Midbrain (tissue), 1 donor: Measurements from ENCODE around the gene ALDH1A3.

Experiments
- DNase-seq: peaks from one replicate; lab custom pipeline; 2025; lab: John Stamatoyannopoulos, UW

Gene ALDH1A3

DNA sequence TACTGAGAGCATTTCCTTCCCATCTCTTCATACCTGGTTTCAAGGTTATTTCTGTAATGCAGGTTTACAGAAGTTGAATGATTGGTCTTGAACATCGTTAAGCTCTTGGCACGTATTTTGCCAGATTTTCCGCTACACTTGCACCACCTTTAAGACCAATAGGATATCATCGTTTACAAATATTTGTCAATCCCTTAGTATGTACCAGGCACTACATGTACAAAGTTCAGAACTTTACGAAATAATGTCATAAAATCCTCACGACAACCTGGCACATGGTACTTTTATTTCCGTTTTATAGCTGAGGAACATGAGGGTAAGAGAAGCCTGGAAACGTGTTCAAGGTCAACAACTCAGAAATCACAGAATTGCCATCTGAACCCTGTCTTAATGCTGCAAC lies 45.8 kb downstream of the ALDH1A3 start:
- DNase-seq = no peak

DNA sequence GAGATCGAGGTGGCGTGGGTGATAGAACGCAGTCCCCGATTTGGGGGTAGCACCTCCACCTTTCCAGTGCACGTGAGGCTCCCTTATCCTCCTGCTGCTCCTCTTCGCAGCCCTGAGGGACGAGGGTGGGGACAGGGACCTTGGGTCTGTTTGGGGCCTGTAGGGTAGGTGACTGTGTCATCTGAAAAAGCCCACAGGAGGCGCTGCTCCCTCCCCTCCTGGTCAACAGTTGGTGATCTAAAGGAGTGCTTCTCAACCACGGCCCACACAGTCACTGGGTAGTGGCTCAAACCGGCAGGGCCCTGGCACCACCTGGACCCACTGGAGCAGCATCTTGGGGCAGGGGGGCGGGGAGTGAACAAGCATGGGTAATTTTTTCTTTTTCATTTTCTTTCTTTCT lies 46.6 kb downstream of the ALDH1A3 start:
- DNase-seq = no peak

DNA sequence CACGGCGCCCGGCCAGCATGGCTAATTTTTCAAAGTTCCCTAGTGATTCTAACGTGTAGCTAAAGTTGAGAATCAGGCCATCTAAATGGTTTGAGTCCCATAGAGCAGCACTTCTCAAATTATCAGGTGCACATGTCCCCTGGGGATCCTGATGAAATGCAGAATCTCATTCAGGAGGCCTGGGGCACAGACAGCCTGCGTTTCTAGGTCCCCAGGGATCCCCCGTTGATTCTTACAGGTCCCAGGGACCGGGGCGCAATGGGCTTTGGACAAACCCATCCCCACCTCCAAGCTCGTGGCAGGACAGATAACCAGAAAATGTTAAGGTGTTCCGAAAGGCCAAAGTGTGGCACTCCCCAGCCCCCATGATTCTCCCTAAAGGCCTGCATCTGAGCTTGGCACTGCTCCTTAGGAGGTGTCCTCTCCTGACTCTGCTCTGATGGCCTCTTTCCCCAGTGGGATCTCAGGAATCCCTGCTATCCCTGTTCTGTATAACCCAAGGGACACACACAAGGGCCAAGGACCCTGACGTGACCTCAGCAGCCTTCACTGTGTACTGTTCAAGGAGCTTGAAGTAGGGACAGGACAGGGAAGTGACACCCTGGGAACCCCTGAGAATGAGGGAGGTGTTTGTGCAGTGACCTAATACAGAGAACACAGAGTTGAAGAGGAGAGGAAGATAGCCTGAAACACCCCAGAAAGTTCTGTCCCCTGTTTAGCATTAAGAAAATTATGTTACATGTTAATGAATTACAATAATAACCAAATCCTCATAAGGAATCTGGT lies 47.5 kb downstream of the ALDH1A3 start:
- no peak for DNase-seq

DNA sequence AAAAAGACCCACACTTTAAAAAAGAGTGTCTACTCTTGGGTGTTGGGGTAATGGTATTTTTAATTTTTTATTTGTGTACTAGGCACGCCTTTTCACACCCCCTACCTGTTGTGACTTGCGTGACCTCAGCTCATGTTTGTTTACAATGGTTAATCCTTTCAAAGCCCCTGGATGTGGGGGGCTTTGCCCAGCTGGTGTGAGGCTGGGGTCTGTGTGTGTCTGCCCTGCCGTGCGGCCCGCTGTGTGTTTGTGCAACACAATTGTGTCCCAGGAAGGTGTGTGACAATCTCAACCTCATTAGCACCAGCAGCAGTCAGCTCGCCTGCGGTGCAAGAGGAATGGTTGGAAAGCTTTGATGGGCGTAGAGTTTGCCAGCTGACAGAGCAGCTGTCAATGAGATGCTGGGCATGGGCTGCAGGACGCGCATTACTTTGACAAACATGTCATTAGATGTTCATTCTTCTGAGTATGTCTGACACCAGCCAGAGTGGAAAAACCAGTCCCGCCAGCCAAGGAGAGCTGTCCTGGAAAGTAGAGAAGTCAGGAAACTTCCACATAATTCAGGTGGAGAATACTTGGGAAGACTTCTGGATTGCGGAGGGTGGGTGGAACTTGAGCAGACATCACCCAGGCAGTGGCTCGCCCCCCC lies 49.1 kb downstream of the ALDH1A3 start:
- no peak for DNase-seq

DNA sequence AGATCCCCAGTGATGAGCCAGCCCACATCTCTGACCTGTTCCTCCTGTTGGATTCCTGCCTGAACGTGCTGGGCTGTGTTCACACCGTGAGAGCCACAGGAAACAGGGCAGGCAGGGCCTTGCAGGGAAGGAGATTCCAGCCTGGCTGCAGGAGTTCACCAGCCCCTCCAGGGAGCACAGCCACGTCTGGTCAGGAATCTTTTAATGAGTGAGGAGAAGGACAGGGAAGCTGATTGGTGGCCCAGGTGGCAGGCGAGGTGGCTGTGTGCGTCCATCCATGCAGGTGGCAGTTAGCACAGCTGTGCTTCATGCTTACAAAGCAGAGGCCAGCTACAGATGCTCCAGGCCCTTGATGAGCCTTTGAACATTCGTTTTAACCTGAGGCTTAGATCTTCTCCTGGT lies 50.0 kb downstream of the ALDH1A3 start:
- no peak for DNase-seq

DNA sequence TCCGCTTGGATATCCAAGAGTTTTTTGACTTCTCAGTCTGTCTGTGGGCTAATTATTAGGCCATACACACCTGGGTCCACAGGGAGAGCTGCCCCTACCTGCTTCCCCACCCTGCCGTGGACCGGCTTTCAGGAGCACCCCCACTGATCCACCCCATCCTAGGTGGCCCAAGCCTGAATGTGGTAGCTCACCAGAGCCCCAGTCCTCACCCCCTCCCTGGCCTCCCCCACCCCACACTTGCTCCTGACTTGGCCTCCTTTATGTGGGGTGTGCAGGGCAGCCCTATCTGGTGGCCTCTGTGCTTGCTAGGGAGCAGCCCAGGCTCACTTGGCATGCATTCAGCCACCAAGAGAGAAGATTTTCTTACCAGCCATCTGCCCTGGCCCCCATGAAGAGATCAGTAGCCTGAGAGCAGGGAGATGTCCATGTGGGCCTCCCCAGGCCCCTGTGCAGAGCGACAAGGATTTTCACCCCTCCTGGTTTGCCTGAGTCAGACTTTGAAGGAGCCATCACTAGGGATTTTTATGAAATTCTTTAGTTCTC lies 50.7 kb downstream of the ALDH1A3 start:
- DNase-seq = no peak

DNA sequence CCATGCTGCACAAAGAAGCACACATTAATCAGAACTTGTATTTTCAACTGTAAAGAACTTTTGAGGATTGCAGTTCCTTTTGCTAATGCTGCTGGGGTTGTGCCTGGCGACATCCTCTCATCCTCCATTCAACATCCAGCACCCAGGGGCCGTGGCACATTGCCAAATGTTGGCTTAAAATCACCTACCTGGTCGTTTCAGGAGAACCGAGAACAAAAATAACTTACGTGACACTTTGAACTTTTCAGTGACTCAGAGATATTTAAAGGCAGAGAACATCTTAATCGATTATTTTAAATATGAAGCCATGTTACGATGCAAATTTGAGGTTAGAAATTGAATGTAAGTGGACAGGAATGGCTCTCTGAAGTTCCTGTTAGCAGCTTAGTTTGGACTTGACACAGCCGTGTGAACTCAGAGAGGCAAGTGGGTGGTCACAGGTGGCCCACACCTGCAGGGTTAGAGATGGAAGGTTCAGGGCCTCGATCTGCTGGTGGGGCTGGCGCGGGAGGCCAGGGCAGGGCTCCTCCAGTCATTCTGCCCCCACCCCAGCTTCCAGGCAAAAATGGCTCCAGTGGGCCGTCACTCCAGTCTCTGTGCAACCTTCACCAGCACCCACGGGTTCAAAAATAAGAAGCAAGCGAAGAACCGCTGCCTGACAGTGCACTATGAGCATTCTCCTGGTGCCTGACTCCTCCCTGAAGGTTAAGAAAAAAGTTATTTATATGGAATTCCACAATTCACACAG lies 51.7 kb downstream of the ALDH1A3 start:
- DNase-seq = no peak

DNA sequence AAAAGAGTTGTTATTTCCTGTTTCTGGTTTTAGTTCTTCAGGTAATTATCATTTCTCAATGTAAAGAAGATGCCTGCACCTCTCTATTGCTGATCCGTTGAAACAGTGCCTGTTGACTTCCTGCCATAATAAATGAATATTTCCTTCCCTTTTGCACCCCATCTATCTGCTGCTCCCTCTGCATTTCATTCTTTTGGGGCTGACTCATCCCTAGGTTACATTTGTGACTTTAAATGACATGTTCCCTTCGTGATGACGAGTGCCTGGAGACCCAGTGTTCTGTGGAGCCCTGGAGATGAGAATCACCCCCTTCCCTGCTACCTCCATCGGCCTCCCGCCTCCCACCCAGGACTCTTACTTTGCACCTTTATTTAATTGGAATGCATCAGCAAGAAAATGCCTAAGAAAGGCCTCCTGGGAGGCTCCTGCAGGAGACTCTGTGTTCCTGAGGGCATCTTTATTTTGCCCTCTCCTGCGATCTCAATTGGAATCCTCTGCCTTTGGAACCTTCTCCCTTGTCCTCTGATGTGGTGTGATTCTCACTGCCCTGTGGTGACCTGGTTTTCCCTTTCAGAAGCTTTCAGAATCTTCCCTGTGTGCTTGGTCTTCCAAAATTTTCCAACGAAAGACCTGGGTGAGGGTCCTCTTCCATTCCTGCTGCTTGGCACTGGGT lies 53.2 kb downstream of the ALDH1A3 start:
- DNase-seq = no peak

DNA sequence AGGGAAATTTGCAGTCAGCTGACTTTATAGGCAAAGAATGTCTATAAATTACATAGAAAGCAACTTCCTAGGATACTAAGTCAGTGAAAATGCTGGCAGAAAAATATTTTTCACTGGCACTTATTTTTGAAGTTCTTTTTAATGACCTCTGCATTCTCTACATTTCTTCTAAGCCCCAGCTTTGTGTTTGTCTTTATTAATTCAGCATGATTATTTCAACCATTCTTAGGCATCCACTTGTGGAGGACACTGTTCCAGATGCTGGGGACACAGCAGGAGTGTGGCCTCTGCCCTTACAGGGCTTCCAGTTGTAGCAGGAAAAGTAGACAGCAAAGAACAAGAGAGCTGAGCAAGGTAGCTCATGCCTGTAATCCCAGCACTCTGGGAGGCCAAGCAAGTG lies 54.5 kb downstream of the ALDH1A3 start:
- no peak for DNase-seq

DNA sequence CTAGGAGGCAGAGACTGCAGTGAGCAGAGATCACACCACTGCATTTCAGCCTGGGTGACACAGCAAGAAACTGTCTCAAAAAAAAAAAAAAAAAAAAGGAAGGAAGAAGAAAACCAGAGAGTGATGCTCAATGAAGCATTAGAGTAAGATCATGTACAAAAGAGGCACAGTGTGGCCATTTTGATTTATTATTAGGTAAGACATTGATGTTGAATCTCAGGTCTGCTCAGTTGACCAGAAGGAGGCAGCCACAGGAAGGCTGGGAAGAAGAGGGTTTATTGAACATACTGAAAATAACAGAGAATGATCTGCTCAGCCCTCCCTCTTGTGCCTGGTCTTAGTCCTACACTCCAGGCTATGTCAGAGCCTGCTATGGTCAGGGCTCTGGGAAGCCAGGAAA lies 55.1 kb downstream of the ALDH1A3 start:
- no peak for DNase-seq

DNA sequence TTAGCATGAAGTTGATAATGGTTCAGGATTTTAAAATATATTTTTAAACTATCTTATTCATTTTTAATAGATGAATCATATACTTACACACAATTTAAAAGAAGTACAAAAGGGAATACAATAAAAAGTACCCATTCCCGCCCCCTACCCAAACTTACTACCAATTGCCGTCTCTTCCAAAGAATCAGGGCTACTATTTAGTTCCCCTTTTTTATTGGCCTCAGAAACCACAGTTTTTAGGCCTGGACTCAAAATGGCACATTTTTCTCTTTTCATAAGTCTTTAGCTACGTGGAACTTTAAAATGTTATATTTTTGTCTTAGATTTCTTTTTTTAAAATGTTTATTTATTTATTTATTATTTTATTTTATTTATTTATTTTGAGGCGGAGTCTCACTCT lies 57.5 kb downstream of the ALDH1A3 start:
- DNase-seq = no peak

DNA sequence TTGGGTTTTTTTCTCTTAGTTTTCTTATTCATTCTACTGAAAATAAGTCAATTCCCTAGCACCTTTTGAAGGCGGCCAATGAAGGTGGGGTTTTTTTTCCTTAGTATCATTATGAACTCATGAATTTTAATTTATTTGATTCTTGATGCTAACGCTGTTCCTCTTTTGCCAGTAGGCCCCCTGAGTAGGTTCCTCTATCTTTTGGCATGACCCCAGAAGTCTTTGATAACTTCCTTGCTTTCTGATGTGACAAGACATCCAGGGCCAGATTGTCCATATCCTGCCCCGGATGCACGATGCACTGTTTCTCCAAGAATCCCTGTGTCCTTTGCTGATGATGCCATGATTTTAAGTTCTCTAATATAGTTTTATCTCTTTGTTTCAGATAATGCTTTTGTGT lies 60.2 kb downstream of the ALDH1A3 start:
- DNase-seq = no peak

DNA sequence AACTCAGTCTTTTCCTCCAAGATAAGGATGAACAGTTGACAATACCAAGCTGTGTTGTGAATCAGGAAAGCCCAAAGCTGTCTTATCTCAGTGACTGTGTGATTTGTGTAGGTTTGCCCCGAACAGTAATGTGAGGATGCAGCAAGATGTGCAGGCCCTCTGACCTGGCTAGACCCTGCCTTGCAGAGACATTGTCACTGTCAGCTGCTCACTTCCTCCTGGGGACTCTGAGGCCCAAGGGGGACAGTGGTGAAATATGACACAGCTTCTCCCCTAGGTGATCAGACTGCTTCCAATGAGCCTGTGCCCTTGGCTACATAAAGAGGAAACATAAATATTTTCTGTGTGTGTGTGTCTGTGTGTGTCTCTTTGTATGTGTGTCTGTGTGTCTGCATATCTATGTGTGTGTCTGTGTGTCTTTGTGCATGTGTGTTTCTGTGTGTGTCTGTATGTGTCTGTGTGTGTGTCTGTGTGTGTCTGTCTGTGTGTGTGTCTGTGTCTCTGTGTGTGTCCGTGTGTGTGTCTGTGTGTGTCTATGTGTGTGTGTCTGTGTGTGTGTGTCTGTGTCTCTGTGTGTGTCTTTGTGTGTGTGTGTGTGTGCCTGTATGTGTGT lies 61.2 kb downstream of the ALDH1A3 start:
- no peak for DNase-seq

DNA sequence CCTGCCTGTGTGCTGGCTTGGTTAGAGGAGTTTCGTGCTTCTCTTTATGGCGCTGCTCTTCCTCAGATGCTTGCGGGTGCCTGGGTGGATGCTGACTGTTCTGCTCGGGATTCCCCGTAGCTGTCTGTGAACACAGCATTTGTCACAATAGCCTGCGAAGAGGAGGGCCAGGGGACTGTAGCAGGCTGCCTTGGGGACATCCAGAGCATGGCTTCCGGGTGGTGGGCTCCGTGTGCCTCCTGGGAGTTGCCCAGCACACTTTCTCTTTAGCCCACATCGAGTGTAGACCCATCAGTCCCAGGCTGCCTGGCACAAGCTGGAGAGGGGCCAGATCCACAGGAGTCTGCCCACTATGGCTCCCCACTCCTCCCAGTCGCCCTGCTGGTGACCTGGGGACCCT lies 61.9 kb downstream of the ALDH1A3 start:
- DNase-seq = no peak

DNA sequence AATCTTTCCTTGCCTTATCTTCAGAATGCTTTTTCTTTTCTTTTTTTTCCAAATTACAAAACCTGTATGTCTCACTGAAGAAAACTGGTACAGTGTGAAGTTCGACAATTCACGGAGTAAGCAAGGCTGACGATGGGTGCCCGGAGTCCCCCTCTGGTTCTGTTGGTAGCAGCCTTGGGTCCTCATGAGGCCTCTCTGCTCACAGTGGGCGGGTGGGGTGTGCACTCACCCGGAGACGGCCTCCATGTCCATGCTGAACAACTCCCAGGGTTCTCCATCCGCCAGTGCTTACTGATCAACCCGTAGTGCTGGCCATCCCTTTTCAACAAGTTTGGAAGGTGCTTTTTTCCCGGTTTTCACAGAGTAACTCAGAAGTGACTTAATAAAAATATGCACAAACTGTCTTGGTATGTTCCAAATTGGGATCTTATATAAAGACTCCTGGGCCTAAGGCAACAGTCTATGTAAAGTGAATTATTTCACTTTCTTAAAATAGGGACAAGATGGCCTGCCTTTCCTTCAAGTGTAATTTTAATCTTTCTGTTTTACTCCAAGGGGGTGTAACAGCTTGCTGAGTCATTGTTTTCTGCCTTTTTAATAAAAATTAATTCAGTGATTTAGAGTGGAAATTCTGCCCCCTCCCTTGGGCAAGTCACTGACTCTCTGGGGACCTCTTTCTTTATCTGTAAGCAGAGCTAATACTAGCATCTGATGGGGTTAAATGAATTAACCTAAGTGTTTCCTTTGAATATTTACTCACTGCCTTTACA lies 63.2 kb downstream of the ALDH1A3 start:
- DNase-seq = no peak

DNA sequence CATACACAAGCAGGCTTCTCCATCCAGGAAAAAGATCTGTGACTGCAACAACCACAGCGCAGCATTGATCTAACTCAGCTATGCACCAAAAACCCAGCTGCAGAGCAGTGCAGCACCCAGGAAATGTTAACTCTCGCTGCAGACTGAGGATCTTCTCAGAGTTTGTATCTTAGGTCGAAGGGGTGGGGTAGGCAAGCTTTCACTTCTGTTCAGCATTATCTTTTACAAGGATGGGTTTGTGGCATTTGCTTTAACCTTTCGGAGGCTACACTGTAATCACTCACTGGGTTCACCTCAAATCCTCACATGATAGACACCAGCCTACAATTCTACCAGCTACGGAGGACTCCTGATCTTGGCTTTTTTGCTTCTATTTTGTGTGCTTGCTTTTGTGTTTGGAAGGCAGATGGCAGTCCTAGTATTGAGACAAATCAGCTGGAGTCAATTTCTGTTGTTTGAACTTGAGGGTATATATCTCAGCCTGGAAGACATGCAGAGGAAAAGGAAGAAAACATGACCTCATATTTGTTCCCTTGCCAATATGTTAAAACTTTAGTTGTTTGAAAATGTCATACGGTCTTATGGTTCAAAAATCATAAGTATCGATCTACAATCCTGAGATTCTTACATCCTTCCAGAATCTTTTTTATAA lies 64.7 kb downstream of the ALDH1A3 start:
- no peak for DNase-seq

DNA sequence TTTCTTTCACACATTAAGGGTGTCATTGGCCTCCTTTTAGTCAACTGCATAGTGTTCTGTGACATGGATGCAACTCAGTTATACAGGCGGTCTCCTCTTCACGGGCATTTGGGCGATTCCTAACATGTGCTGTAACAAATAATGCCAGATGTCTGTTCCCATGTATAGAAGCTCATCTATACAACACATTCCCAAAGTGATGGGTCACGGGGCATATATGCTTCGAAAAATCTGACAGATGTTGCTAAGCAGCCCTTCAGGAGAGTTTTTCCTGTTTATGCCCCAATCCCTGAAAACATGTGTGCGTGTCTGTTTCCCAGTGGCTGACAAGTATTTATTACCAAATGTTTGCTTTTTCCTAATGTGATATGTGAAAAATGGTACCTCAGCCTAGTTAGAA lies 65.4 kb downstream of the ALDH1A3 start:
- DNase-seq = no peak

DNA sequence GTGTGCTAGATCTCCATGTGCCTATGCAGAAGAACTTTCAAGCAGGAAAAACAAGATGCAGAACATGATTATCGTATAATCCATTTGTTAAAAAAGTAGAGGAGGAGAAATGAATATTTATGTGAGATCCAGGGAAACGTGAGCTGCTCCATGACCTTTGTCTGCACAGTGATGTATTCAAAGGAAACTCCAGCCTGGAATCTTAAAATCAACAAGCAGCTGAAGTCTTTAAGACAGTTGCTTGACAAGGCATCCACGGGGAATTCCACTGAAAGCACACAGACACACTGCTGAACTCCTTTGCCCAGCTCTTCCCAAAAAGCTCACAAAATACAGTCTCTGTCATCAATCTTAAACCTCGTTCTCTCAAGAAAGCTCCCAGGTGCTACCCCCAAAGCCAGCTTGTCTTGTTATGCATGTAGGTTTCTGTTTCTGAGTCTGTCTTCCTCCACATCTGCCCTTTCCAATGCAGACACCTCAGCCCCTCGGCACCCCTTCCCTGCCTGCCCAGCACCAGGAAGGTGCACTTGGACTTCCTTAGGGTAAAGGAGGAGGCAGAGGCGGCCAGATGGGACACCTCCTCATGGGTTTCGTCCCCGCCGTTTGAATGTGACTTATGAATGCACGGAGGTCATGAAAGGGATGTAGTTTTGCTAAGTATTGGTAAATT lies 68.3 kb downstream of the ALDH1A3 start:
- no peak for DNase-seq

DNA sequence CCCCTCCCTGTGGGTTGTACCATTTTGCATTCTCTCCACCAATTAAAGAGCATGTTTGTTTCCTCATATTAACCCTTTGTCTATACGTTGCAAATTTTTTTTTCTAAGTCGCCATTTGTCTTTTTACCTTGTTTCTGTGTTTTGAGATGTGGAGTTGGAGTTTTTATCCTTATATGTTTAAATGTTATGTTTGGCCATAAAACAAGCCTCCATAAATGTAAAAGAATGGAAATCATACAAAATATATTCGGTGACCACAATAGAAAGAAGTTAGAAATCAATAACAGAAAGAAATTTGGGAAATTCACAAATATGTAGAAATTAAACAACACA lies 68.8 kb downstream of the ALDH1A3 start:
- DNase-seq = no peak

DNA sequence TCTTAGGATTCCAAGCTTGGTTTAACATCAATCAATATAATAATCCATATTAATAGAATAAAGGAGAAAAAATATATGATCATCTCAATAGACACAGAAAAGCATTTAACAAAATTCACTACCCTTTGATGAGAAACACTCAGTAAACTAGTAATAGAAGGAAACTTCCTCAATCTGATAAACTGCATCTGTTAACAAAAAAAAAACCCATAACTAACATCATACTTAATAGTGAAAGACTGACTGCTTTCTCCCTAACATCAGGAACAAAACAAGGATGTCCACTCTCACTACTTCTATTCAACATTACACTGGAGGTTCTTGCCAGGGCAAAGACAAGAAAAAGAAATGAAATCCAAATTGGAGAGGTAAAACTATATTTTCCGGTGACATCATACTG lies 70.1 kb downstream of the ALDH1A3 start:
- DNase-seq = no peak
